NCI-H1092 treated with DMSO at 0.1 percent for 48 hours (cell line): Measurements from ENCODE around the gene ZCWPW1.
"Not testable (repeated sequence)": the region's sequence is repeated elsewhere in the genome, so short reads cannot be mapped to it uniquely, and the experiment has no call there.

ENCODE experiments used
- DNase-seq: peaks from one replicate; lab custom pipeline; 2025; lab: John Stamatoyannopoulos, UW

The ZCWPW1 gene

GRCh38 chr7:100373261-100373831 is 55.2 kb downstream of the ZCWPW1 start, which contains the start of gene PILRA:
Gene PILRA, plus strand, starts transcription at chr7:100373487. Its CDS starts 170 bp downstream, at chr7:100373657.
- DNase-seq, result no peak

- DNase-seq, result no peak
Measured at GRCh38 chr7:100372694-100373093, 55.8 kb downstream of the ZCWPW1 start.

- no peak for DNase-seq
Measured at GRCh38 chr7:100372256-100372655, 56.2 kb downstream of the ZCWPW1 start.

GRCh38 chr7:100371561-100372171 is 56.8 kb downstream of the ZCWPW1 start:
- DNase-seq, result no peak

- no peak for DNase-seq
Measured at GRCh38 chr7:100370746-100371145, 57.8 kb downstream of the ZCWPW1 start.

GRCh38 chr7:100370303-100370702 is 58.2 kb downstream of the ZCWPW1 start:
- no peak for DNase-seq

GRCh38 chr7:100369105-100369504 is 59.4 kb downstream of the ZCWPW1 start:
- DNase-seq, result no peak

GRCh38 chr7:100367676-100368613 is 60.6 kb downstream of the ZCWPW1 start:
- no peak for DNase-seq

GRCh38 chr7:100367251-100367620 is 61.3 kb downstream of the ZCWPW1 start:
- DNase-seq, result no peak

GRCh38 chr7:100366411-100367250 is 61.9 kb downstream of the ZCWPW1 start:
- DNase-seq, result no peak

- not testable (repeated sequence) for DNase-seq
Measured at GRCh38 chr7:100365998-100366367, 62.5 kb downstream of the ZCWPW1 start.

- no peak for DNase-seq
Measured at GRCh38 chr7:100364480-100364879, 64.0 kb downstream of the ZCWPW1 start.

- DNase-seq, result not testable (repeated sequence)
Measured at GRCh38 chr7:100363797-100364196, 64.7 kb downstream of the ZCWPW1 start.

GRCh38 chr7:100363098-100363497 is 65.4 kb downstream of the ZCWPW1 start:
- no peak for DNase-seq

- no peak for DNase-seq
Measured at GRCh38 chr7:100360135-100360854, 68.2 kb downstream of the ZCWPW1 start.

GRCh38 chr7:100358857-100359212 is 69.7 kb downstream of the ZCWPW1 start:
- DNase-seq, result no peak

GRCh38 chr7:100358027-100358856 is 70.3 kb downstream of the ZCWPW1 start, which contains the start of gene PILRB:
Gene PILRB, plus strand, starts transcription at chr7:100358117. Its CDS starts 186 bp downstream, at chr7:100358303.
- no peak for DNase-seq

GRCh38 chr7:100357131-100357561 is 71.4 kb downstream of the ZCWPW1 start:
- DNase-seq, result no peak

- no peak for DNase-seq
Measured at GRCh38 chr7:100356416-100357068, 72.0 kb downstream of the ZCWPW1 start.
